Measurements from ENCODE around the gene ING3.

The ING3 gene

DNA sequence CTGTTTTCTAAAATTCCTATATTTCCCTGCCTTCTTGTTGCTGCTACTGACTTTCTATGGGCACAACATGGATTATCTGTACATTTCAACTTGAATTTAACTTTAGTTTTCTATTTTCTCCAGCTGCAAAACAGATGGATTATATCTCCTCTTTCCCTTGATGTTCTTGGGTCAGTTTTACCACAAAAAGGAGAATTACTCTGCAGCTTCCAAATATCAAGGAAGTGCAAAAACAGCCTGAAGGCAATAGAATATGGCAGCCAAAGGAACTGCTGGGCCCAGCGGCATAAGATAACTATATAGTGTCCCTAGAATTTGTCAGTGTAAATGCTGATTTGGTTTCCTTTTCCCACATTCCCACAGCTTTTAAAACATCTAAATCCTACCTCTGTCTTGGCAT is 67.0 kb downstream of the ING3 start:
- Histone ChIP-seq H3K27me3 (ENCODE audit: insufficient read depth, low read depth) (no peaks in the 10 kb centered on the region), H3K4me2 (no peak overlapping the region), H3K4me3 (IDR thresholded peaks at IDR 0.05; ENCODE audit: insufficient read depth, low read depth, low read length) (no peak overlapping the region), H3K27ac (no peak overlapping the region), H4K20me1 (ENCODE audit: insufficient read depth) (no peaks in the 10 kb centered on the region), H3K9ac (no peak overlapping the region), H2AFZ (ENCODE audit: low read depth) (no peak overlapping the region), H3K79me2 (ENCODE audit: insufficient read depth, low read depth) (no peaks in the 10 kb centered on the region), H3K36me3 (ENCODE audit: insufficient read depth) (no peaks in the 10 kb centered on the region), H3K4me1 (ENCODE audit: low read depth, poor library complexity, severe bottlenecking) (no peaks in the 10 kb centered on the region)
- no peak for TF ChIP-seq CTCF (conservative IDR thresholded peaks at IDR 0.05; ENCODE audit: low read depth, low read length)

- Histone ChIP-seq H3K27me3 (ENCODE audit: insufficient read depth, low read depth) (no peaks in the 10 kb centered on the region), H3K36me3 (ENCODE audit: insufficient read depth) (no peaks in the 10 kb centered on the region), H3K27ac (no peak overlapping the region), H3K9ac (no peak overlapping the region), H4K20me1 (ENCODE audit: insufficient read depth) (no peaks in the 10 kb centered on the region), H2AFZ (ENCODE audit: low read depth) (no peak overlapping the region), H3K4me1 (ENCODE audit: low read depth, poor library complexity, severe bottlenecking) (no peaks in the 10 kb centered on the region), H3K79me2 (ENCODE audit: insufficient read depth, low read depth) (no peaks in the 10 kb centered on the region), H3K4me3 (IDR thresholded peaks at IDR 0.05; ENCODE audit: insufficient read depth, low read depth, low read length) (no peak overlapping the region), H3K4me2 (no peak overlapping the region)
- no peak for TF ChIP-seq CTCF (conservative IDR thresholded peaks at IDR 0.05; ENCODE audit: low read depth, low read length)
These were observed 68.4 kb downstream of the ING3 start for GRCh38 chr7:121019018-121019417.

GRCh38 chr7:121020249-121020988 is 69.8 kb downstream of the ING3 start:
- Histone ChIP-seq H3K4me1 (ENCODE audit: low read depth, poor library complexity, severe bottlenecking) (no peaks in the 10 kb centered on the region), H3K4me2 (no peak overlapping the region), H3K79me2 (ENCODE audit: insufficient read depth, low read depth) (no peaks in the 10 kb centered on the region), H3K4me3 (IDR thresholded peaks at IDR 0.05; ENCODE audit: insufficient read depth, low read depth, low read length) (no peak overlapping the region), H2AFZ (ENCODE audit: low read depth) (no peak overlapping the region), H3K9ac (no peak overlapping the region), H3K36me3 (ENCODE audit: insufficient read depth) (no peaks in the 10 kb centered on the region), H4K20me1 (ENCODE audit: insufficient read depth) (no peaks in the 10 kb centered on the region), H3K27ac (no peak overlapping the region), H3K27me3 (ENCODE audit: insufficient read depth, low read depth) (no peaks in the 10 kb centered on the region)
- TF ChIP-seq CTCF (conservative IDR thresholded peaks at IDR 0.05; ENCODE audit: low read depth, low read length) = no peak

DNA sequence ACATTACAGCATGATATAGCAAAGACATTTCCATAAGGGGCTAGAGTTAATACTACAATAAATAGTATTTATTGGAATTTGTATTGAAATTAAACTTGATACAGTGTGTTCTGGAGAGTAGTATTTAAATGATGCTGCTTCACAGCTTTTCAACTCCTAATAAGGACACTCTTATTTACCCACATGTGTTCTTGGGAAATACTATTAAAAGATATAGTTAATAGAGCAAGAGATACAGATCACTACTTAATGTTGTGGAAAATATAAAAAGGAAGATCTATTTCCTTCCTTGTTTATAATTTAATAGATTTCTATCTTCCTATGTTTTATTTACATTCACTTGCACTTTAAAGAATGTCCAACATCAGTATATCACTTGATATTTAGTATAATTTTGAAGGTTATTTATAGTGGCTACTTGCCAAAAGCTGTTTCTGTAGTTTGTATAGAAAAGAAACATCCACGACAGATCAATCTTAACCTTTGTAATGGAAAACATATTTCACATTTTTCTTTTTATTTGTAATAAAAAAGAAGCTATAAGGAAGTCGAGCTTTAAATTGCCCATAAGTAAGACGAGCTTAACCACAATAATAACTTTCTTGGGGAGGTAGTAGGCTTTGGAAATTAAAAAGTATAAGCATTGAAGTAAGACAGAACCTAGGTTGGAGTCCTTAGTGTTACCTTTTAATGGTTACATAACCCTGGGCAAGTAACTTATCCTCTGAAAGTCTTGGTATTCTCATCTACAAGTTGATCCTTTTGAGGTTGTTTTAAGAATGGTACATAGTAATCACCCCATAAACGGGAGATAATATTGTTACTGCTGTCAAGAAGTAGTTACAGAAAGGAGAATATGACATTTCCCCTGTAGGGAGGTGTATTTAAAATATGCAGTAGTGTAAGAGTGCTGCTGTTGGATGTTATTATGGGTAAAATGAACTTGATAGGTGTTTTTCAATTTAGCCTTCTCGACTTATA is 70.7 kb downstream of the ING3 start:
- Histone ChIP-seq H3K9ac (no peak overlapping the region), H2AFZ (ENCODE audit: low read depth) (no peak overlapping the region), H3K4me1 (ENCODE audit: low read depth, poor library complexity, severe bottlenecking) (peaks cover 4% of the 10 kb centered on the region), H4K20me1 (ENCODE audit: insufficient read depth) (no peaks in the 10 kb centered on the region), H3K27ac (no peak overlapping the region), H3K79me2 (ENCODE audit: insufficient read depth, low read depth) (no peaks in the 10 kb centered on the region), H3K27me3 (ENCODE audit: insufficient read depth, low read depth) (no peaks in the 10 kb centered on the region), H3K4me3 (IDR thresholded peaks at IDR 0.05; ENCODE audit: insufficient read depth, low read depth, low read length) (no peak overlapping the region), H3K4me2 (no peak overlapping the region), H3K36me3 (ENCODE audit: insufficient read depth) (no peaks in the 10 kb centered on the region)
- TF ChIP-seq CTCF (conservative IDR thresholded peaks at IDR 0.05; ENCODE audit: low read depth, low read length) = no peak

All from KMS-11 (cell line).